Measurements from ENCODE around the gene MNT. TPM values are rescaled to one million over a fixed set of nuclear protein-coding genes. Genes with fewer than 3 reads are reported as not detected.

Gene MNT
- polyA plus RNA-seq, 1 donor from 2014 or later, result 1.6 TPM

DNA sequence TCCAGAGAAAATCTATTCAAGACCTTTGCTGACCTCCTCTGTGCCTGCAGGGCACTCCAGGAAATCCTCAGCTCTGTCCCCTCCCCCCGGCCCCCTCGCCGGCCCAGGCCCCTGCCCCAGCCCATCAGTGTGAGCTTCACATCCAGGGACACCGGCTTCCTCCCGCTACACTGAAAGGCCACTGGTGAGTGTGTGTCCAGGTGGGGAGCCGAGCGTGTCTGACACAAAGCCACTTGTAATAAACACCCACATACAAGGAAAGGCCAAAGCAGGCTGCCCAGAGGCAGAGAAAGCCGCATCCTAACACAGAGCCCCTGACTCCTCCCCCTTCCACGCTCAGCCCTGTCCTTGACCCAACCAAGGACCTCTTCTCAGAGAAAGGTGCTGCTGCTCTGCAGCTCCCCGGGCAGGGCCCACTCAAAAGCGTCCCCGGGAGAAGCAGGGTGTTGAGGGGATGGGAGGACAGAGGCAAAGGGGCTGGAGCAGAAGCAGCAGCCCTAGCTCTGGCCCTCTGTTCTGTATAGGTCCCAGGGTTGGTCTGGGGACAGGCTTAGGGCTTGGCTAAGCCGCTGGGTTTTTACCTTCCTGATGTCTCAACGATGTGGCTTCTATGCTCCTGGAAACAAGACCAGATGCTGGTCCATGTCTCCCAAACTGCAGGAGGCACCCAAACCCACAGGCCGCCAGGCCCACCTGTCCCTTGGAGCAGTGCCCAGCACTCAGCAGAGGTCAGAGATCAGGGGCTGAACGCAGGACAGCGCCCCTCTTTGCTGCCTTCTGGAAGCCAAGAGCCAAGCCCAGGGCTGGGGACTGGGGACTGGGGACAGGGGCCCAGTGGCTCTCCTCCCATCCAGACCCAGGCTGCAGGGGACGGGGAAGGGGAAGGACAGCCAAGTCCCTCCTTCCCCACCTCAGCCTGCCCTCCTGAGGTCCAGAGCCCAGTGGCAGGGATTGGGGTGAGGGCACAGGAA is 15.3 kb downstream of the MNT start:
- H3K4me1 Mint-ChIP-seq, result peaks cover 5 to 10% (median 8%) of the 10 kb centered on the region in 3 donors
- peak overlapping the region in 2 of 3 donors; percentile 34 to 69 for H3K27ac Mint-ChIP-seq
- H3K36me3 Mint-ChIP-seq, result peaks cover 3% of the 10 kb centered on the region
- H3K9me3 Mint-ChIP-seq, result no peaks in the 10 kb centered on the region
- H3K27me3 Mint-ChIP-seq, result no peaks in the 10 kb centered on the region
- H3K4me3 Mint-ChIP-seq, result no peak overlapping the region

DNA sequence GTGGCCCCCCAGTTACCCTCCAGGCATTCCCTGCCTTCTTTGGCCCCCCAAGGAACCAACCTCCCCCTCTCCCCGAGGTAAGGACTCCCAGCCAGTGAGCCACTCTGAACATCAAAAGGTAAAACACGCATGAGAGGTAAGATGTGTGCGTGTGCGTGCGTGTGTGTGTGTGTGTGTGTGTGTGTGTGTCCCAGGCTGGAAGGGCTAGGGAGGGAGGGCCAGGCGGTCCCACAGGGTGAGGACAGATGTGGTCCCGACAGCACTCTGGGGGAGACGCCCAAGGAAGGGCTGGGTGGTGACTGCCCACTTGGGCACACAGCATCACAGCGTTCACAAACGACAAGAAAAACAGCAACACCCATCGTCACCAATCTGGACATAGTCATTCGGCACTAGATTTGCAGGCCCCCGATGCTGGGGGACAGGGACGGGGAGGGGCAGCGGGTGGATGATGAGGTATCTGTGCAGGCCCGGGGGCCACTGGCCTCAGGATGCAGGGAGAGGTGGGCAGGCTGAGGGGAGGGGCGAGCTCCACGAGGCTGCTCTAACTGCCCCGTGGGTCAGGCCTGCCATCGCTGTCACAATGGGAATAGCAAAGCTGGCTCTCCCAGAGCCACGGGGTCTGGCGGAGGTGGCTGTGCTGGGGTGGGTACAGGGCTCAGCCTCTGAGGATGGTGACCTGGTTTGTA is 16.3 kb downstream of the MNT start:
- Mint-ChIP-seq H3K27ac (peak overlapping the region; percentile 28 to 69 (median 39)), H3K4me3 (no peak overlapping the region), H3K27me3 (no peaks in the 10 kb centered on the region), H3K4me1 (peaks cover 2 to 8% (median 8%) of the 10 kb centered on the region in 3 donors), H3K9me3 (no peaks in the 10 kb centered on the region), H3K36me3 (peaks cover 3% of the 10 kb centered on the region)

DNA sequence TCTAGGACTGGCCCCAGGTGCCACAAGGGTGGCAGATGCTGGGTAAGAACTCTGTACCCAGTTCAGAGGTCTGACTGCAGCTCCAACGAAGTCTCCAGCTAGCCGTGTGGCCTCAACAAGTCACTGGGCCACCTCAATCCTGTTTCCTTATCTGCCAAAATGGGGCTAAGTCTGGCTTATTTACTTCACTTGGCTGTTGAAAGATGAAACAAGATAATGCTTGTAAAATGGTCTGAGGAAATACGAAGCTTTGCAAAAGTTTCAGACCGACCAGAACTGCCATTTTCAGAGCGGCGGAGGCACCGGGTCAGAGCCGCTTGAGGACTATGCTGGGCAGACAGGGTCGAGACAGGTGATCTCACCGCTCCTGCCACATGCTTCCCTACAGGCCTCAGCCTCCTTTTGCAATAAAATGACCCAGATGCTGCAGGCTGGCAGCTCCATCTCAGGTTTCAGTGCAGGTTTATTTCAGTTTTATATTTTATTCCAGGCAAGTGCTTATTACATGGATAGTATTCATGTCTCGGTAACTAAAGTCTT is 17.2 kb downstream of the MNT start:
- Mint-ChIP-seq H3K4me1 (peaks cover 2 to 6% (median 6%) of the 10 kb centered on the region in 3 donors), H3K9me3 (no peaks in the 10 kb centered on the region), H3K27me3 (no peaks in the 10 kb centered on the region), H3K4me3 (peak overlapping the region in 1 of 4 donors; percentile 29), H3K27ac (peak overlapping the region in 2 of 3 donors; percentile 42 to 64), H3K36me3 (peaks cover 3% of the 10 kb centered on the region)

DNA sequence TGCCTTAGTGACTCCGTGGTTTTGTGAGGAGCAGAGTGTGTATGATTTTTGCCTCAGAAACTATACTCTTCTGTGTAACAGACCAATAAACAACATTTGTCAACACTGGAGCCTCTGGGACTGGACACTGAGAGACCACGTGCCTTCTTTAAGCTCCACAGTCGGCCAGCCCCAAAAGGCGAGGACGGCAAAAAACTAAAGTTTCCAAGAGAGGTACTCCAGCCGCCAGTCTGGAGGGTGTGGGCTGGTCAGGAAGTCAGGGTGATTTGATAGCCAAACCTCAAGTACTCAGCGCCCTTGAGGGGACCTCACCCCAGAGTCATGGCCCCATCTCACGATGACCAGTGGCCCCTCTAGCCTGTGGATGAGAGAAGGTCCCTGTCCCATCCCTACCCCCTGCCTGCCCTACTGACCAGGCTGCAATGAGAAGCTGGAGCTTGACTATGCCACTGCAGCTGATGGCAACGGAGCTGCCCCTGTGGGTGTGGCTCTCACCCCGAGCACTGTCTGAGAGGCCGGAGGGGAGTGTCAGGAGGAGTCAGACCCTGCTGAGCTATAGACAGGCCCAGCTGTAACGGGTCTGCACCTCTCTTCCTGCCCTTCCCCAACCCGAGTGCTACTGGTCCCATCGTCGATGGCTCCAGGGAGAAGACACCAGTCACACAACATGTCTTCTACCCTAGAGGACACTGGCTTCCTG is 19.8 kb downstream of the MNT start:
- H3K4me3 Mint-ChIP-seq, result peak overlapping the region in 1 of 4 donors; percentile 54
- H3K4me1 Mint-ChIP-seq, result peaks cover 0 to 2% (median 0%) of the 10 kb centered on the region in 3 donors
- H3K36me3 Mint-ChIP-seq, result no peaks in the 10 kb centered on the region
- H3K9me3 Mint-ChIP-seq, result no peaks in the 10 kb centered on the region
- H3K27ac Mint-ChIP-seq, result peak overlapping the region in 1 of 3 donors; percentile 45
- H3K27me3 Mint-ChIP-seq, result no peaks in the 10 kb centered on the region

DNA sequence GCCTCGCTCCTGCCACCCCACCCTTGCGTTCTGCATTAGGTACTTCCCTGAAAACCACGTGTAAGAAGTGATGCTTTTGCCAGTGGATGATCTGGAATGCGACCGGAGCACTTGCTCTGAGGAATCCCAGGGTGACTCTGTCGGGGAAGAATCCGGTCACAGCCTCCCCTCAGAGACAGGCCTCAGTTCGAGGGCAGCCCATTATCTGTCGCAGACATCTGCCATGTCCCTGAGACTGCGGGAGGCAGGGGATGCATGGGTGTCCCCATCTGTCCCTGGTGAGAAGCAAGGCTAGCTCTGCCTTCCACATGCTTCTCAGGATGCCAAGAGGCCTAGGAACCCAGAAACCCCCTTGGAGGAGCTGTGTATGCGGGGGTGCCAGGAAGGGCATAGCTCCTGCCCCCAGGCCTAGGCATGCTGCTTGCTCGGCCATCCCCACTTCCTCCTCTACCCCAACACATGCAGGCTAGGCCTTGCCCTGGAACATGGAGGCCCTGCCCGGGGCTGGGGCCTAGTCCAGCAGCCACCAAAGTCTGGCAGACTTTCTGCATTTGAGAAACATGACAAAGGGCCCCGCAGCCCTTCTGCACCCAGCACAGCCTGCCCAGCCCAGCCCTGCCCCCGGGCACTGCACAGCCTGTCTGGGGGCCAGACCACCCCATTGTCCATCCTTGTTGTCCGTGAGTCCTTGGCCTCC is 20.5 kb downstream of the MNT start:
- Mint-ChIP-seq H3K9me3 (no peaks in the 10 kb centered on the region), H3K36me3 (no peaks in the 10 kb centered on the region), H3K27me3 (no peaks in the 10 kb centered on the region), H3K27ac (peak overlapping the region in 1 of 3 donors; percentile 67), H3K4me3 (no peak overlapping the region), H3K4me1 (peaks cover 0 to 2% (median 0%) of the 10 kb centered on the region in 3 donors)

DNA sequence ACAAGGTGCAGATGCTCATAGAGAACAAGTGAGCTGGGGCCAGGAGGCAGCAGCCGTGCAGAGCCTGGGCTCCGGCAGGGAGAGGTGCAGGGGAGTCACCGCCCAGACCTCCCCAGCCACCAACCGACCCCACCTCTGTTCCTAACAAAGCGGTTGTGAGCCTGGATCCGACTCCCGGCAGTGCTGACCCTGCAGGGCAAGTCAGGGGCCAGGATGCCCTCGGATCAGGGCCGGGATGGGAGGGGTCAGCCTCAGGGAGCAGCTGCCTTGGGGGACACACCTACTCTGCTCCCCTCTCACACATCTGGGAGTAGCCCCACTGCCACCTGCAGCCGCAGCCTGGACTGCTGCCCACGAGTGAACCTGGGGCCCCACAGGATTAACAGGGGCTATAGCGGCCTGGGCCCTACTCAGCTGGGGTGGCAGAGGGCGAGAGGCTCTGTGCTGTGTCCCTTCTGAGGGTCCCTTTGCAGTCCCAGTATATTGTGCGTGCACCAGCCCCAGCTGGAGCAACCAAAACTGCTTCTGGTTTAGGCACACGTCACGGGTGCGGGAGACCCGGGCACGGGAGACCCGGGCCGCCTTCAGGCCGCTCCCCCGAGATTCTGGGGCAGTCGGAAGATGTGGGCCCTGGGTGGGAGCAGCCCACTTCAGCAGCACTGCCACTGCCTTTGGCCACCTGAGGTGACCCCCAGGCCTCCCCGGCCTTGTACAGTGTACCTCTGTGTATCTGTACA is 21.2 kb downstream of the MNT start:
- no peaks in the 10 kb centered on the region for H3K27me3 Mint-ChIP-seq
- peak overlapping the region in 1 of 3 donors; percentile 67 for H3K27ac Mint-ChIP-seq
- no peaks in the 10 kb centered on the region for H3K9me3 Mint-ChIP-seq

DNA sequence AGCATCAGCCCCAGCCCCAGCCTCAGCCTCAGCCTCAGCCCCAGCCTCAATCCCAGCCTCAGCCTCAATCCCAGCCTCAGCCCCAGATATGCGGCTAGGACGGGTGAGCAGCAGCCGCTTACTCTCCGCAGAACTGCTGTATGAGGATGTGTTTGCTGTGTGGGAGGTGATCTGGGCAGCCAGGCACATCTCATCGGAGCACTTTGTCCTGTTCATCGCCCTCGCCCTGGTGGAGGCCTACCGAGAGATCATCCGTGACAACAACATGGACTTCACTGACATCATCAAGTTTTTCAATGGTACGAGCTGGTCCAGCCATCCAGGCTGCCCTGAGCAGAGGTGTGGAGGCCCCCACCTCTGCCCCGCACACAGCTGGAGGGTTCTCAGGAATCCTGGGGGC is 22.0 kb downstream of the MNT start:
- H3K36me3 Mint-ChIP-seq, result no peaks in the 10 kb centered on the region
- H3K27me3 Mint-ChIP-seq, result no peaks in the 10 kb centered on the region
- H3K4me3 Mint-ChIP-seq, result no peak overlapping the region
- peaks cover 0 to 2% (median 0%) of the 10 kb centered on the region in 3 donors for H3K4me1 Mint-ChIP-seq
- H3K9me3 Mint-ChIP-seq, result no peaks in the 10 kb centered on the region
- H3K27ac Mint-ChIP-seq, result no peak overlapping the region

More for the DNA sequence above, 21.2 kb downstream of the MNT start:
- no peaks in the 10 kb centered on the region for H3K36me3 Mint-ChIP-seq
- H3K4me3 Mint-ChIP-seq, result no peak overlapping the region
- peaks cover 0 to 2% (median 0%) of the 10 kb centered on the region in 3 donors for H3K4me1 Mint-ChIP-seq

DNA sequence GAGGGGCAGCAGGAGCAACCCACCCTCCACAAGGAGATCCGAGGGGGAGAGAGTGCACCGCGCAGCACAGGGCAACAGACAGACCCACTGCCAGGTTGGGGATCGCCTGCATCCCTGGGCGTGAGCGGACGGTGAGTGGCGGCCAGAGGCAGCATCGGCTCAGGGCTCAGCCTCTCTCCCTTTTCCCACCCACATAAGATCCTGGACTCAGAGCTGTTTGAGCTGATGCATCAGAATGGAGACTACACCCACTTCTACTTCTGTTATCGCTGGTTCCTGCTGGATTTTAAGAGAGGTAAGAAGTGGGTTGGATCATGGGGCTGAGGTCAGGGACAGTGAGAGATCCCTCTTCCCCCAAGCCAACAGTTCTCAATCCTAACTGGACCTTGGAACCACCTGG is 23.2 kb downstream of the MNT start:
- Mint-ChIP-seq H3K4me3 (no peak overlapping the region), H3K9me3 (no peaks in the 10 kb centered on the region), H3K4me1 (peaks cover 0 to 2% (median 0%) of the 10 kb centered on the region in 3 donors), H3K27ac (no peak overlapping the region), H3K27me3 (no peaks in the 10 kb centered on the region), H3K36me3 (no peaks in the 10 kb centered on the region)

DNA sequence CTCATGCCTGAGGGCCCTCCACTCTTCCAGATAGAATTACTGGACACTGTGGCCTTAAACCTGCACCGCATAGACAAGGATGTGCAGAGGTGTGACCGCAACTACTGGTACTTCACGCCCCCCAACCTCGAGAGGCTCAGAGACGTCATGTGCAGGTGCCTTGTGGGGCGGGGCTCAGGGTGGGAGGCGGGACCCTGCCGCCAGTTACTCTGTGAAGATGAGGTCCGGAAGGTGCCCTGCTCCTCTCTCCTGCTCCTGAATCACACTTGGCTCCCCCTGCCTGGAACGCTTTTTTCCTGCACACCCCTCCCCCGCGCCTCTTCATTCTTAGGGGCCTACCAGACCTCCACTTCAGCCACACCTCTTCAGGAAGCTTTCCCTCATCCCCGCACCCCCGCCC is 24.8 kb downstream of the MNT start:
- Mint-ChIP-seq H3K27ac (no peak overlapping the region), H3K9me3 (no peaks in the 10 kb centered on the region), H3K27me3 (no peaks in the 10 kb centered on the region), H3K36me3 (no peaks in the 10 kb centered on the region), H3K4me1 (no peaks in the 10 kb centered on the region), H3K4me3 (peak overlapping the region in 1 of 4 donors; percentile 17)

DNA sequence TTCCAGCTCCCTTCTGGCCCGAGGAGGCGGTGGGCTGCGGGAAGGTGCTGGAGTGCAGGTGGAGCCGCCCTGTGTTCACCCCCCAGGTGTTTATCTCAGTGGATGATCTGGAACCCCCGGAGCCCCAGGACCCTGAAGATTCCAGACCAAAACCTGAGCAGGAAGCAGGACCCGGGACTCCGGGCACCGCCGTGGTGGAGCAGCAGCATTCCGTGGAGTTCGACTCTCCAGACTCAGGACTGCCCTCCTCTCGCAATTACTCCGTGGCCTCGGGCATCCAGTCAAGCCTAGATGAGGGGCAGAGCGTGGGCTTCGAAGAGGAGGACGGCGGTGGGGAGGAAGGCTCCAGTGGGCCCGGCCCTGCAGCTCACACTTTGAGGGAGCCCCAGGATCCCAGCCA is 25.5 kb downstream of the MNT start:
- Mint-ChIP-seq H3K4me3 (no peak overlapping the region), H3K36me3 (no peaks in the 10 kb centered on the region), H3K4me1 (no peaks in the 10 kb centered on the region), H3K27ac (no peak overlapping the region), H3K9me3 (no peaks in the 10 kb centered on the region), H3K27me3 (no peaks in the 10 kb centered on the region)

DNA sequence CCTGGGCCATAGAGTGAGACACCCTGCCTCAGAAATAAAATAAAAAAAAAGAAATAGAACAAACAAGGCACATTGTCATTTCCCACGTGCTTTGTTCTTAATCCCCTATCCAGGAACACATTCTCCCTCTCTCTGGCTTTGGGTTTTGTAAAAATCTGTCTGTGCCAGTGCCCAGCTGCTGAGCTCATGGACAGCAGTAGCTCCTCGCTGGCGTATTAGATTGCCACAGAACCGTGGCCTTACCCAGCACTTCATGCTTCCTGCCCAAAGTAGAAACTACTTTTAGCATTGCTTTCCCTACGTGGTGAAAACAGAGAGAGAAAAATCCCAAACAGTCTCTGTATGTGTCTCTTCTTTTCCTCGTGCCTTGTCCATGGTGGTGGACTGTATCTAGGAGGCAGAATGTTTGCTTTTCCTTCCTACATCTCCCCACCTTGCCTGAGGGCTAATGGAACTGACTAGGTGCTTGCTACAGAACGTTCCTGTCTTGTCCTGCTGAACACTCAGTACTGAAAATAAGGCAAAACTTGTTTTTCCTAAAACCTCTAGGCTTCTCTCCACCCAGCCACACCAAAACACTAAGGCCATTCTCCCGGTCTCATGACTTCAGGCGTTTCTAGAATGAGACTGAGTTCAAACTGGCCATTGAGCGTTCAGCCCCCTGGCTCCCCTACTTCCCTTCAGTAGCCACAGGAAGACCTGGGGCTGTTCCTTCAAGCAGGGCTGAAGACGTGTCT is 26.1 kb downstream of the MNT start:
- H3K36me3 Mint-ChIP-seq, result no peaks in the 10 kb centered on the region
- no peaks in the 10 kb centered on the region for H3K27me3 Mint-ChIP-seq
- no peaks in the 10 kb centered on the region for H3K9me3 Mint-ChIP-seq
- H3K4me3 Mint-ChIP-seq, result no peak overlapping the region
- H3K27ac Mint-ChIP-seq, result no peak overlapping the region
- H3K4me1 Mint-ChIP-seq, result no peaks in the 10 kb centered on the region

DNA sequence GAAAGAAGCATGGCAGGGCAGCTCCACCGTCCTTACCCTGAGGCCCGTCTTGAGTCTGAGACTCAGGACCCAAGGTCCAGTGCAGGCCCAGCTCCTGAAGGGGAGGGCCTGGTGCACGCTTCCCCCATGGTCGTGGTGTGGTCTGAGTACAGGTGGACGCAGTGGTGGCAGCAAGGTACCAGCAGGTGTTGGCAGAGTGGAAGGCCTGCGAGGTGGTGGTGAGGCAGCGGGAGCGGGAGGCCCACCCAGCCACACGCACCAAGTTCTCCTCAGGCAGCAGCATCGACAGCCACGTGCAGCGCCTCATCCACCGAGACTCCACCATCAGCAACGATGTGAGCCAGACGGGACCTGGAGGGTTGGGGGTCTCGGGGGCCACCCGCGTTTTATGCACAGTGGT is 27.7 kb downstream of the MNT start:
- Mint-ChIP-seq H3K4me3 (no peak overlapping the region), H3K27me3 (no peaks in the 10 kb centered on the region), H3K27ac (peak overlapping the region in 1 of 3 donors; percentile 84), H3K9me3 (no peaks in the 10 kb centered on the region), H3K4me1 (no peaks in the 10 kb centered on the region), H3K36me3 (no peaks in the 10 kb centered on the region)

DNA sequence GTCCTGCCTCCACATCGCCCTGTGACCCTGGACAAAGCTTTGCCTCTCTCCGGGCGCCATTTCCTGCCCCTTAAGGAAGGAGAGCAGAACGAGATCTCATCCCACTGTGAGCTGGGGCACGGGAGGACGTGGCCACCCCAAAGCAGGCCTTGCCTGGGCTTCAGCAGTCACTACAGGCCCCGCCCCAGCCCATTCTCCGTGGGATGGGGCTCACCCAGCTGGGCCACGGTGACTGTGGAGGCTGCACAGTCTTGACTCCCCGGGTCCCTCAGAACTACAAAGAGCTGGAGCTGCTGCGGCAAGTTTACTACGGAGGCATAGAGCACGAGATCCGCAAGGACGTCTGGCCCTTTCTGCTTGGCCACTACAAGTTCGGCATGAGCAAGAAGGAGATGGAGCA is 28.2 kb downstream of the MNT start:
- Mint-ChIP-seq H3K36me3 (no peaks in the 10 kb centered on the region), H3K27me3 (no peaks in the 10 kb centered on the region), H3K4me1 (no peaks in the 10 kb centered on the region), H3K4me3 (no peak overlapping the region), H3K27ac (peak overlapping the region in 1 of 3 donors; percentile 84), H3K9me3 (no peaks in the 10 kb centered on the region)

Measured in IgD-negative memory B cell (primary cell).